Tongue (tissue), 2 donors: ENCODE results near the gene WLS. TPM values are rescaled to one million over a fixed set of nuclear protein-coding genes. Genes with fewer than 3 reads are reported as not detected.

Experiments used
- DNase-seq: peaks from one replicate; pipeline ENCODE4 v3.0.0-alpha.2; 2015
- total RNA-seq: library from RNA; depleted of rRNA; stranded (reverse); fragments of >200 nt; gene quantifications from one replicate; pipeline ENCODE4 v1.2.3, GENCODE V29; 2014

WLS gene
- total RNA-seq, 1 donor from 2014 or later = 140 TPM

DNA sequence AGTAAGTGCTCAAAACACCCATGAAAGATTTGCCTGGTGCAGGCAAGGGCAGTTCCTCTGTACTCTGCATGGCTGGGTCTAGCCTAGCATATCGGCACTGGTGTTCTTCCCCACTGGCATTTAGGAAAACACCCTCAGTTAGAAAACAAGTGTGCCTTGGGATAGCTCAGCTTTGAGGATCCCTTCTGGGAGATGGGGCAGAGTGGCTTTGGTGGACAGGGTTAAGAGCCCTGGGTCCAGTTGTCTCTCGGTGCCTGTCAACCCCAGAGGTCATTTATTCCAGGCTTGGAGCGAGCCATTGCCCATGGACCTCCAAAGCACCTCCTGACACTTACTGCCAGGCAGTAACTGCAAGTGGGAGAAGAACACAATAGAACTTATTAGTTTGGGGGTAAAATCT is 101.1 kb downstream of the WLS start:
- DNase-seq = no peak

DNA sequence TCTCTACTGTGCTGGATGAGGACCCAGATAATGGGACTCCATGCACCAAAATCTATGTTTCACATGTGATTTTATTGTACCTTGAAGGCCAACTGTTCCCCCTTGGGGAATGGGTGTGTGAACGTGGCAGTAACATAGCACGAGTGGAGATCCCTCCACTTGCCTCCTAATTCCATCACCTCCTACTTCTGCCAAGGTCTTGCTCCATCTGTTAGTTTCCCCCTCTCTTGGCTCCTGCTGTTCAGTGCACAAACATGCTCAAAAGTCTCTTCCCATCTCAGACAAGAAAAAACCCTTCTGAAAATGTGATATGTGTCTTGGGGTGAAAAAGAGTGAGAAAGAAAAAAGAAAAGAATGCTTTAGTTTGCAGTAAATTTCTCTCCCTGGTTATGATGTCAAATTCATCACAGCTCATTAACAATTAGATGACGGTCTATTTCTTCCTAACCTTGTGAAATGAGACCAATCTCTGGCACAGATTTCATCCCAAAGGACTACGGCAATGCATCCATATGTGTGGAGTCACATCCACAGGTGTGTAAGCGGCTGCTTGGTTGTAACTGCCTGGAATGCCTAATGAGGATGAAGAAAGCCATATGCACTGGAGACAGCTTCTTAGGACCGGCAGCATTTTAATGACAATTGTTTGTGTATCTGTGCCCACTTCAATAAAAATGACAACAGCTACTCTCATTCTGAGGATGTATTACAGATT is 102.6 kb downstream of the WLS start:
- DNase-seq = no peak

DNA sequence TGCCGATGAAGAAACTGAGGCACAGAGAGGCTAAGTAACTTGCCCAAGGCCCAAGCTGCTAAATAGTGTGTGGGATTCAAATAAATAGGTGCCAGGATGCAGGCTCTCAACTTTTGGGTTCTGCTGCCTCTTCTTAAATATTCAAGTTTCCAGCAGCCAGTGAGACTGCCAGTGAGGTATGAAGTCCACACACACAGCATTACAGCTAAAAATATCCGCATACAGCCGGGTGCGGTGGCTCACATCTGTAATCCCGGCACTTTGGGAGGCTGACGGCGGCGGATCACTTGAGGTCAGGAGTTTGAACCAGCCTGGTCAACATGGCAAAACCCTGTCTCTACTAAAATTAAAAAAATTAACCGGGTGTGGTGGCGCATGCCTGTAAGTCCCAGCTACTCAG is 103.5 kb downstream of the WLS start:
- no peak for DNase-seq

DNA sequence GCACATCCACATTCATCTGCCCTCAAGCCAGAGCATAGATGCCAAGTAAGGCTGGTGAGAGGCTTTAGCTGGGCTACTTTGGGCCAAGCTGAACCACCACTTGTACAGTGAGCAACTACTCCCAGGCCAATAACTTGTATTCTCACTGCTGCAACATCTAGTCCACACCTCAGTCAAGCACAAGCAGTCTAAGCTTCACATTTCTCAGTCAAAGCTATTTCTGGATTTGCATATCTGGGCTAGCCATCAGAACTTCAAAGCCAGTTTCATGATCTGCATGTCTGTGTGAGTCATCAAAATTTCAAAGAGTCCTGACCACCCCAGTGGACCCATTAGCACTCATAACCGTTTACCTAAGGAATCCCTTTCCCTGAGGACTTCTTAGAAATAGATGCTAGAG is 104.2 kb downstream of the WLS start:
- DNase-seq = no peak

DNA sequence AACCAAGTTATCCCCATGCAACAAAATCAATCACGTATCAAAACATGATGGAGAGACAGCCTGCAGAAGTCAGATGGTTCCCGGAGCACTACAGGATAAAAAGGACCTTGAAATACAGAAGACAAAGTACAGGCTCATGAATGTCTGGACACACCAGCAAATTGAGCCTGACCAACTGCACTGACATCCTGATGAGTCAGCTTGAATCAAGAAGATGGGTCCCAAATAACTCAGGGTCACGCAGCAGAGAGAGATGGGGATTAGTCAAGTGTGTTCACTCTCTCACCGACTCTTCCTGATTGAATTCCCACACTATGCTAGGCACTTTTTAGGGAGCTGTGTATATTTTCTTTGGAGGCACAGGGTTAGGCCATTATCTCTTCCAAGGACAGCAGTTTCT is 110.8 kb downstream of the WLS start:
- no peak for DNase-seq

DNA sequence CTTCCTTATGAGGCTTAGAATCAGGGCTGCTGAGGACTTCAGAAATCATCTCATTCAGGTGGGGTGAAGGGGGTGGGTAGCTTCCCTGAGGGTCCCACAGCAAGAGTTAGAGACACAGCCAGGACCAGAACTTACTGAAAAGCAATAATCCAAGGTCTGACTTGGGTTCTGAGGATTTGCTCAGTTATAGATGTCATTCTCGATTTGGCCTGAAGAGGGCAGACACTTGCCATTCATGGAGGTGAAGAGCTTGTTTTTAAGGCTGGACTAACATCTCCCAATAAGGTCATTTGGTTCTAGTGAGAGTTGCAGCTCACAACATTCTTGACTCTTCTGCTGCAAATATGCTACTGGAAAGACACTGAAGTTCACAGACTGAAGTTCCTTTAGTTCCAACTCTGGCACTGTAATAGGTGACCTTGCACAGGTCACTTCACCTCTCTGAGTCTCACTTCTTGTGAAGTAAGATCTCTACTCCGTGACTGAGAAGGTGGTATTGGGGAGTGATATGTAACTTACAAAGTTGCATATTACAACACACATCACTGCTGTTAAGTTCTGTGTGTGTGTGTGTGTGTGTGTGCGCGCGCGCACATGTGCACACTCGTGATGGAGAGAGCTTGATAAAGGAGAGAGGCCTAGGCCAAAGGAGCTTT is 112.1 kb downstream of the WLS start:
- peak; percentile 90 for DNase-seq

DNA sequence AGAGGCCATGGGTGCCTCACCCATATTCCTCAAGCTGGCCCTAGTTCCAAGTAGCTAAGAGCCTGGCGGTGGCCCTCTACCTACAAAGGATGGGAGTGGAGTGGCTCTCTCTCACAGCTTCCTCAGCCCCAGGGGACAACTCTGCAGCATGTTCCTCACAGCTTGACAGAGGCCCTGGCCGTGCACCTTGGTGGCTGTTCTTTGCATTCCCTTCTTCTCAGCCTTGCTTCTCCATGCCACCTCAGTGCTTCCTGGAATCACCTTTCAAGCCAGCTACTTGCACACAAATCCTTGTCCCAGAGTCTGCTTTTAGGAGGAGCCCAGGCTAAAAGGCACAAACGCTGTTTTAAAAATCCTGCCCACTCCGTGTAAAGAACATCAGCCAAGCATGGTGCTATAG is 112.9 kb downstream of the WLS start:
- DNase-seq = no peak

DNA sequence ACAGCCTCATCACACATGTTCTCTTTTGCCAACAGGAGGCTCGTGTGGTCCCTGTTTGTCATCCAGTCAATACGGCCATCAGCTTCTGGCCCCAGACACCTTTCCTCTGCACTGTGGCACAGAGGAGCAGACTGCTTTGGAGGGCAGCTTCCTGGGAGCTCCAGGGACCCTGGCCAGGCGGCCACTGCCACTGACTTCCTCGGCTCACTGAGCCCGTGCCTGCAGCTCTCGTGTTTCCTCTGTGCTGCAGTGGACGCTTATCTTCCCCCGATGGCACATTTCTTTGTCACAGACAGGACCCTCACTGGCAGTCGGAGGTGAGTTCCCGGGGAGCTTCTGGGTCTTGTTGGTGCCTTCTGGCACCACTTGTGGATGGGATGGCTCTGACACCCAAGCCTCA is 114.9 kb downstream of the WLS start:
- DNase-seq = no peak

DNA sequence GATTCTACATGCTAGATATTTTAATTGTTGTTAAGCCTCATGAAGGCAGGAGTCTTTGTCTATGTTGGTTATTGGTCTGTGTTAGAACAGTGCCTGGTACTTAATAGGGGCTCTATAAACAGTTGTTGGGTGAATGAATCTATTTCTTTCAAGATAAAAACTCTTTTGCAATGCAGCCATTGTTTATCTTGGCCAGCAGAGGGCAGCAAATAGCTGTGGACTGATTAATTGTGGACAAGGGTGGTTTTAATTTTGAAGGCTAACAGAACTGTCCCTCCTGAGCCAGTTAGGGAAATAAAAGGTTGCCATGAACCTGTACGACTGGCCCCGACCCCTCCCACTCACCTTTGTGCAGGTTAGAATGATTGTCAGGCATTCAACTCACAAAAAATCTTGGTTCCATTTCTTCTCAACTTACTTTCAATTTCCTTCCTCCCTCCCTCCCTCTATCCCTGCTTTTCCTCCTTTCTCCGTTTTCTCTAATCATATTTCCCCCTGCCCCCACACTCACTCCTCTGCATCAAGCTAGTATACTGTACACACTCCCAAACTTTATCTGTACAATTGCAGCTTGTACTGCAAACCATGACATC is 115.6 kb downstream of the WLS start:
- DNase-seq = peak; percentile 85

DNA sequence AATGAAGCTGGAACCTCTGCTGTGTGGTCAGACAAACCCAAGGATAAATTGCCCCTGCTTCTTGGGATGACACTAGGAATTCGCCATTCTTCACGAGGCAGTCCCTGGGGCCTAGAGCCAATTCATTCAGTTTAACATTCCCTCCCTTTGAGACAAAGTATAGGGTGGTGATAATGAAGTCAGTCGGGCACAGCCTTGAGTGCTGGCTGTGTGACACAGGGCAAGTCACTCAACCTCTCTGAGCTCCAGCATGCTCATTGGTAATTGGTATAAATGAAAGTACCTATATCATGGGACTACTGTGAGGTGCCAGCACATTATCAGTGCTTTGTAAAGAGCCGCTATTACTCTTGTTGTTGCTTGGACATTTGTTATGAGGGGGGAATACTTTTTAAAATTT is 117.0 kb downstream of the WLS start:
- no peak for DNase-seq

DNA sequence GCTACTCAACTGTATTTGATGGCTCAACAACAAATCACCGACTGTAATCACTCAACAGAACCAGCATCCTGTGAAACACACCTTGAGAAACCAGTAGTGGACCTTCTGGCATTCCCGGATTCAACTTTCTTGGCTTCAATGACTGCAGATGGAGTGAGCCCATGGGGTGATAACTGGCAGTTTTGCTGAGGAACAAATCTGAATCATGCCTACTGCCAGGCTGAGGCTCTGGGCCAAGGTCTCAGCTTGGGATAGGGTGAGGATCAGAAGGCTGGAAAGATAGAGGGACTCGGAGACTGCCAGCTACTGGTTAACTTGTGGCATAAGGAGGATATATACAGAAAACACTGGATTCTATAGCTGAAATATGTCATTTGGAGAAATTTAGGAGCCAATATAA is 118.4 kb downstream of the WLS start:
- no peak for DNase-seq

DNA sequence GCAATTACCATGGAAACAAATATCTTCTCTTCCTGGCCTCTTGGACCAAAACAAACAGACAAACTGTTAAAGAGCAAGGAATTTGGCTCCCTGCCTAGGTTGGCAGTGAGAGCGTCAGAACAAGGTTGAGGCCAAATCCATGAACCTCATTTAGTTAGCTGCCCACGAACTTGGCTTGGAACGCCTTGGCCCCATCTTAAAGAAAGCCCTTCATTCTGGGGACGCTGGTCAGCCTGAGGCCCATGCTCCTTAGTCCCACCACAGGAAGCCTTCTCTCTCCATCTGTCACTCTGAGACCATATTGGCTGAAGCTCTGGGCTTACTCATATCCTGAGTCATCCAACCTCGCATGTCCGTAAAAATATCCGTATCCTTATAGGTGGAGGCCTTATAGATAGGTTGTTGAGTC is 119.5 kb downstream of the WLS start:
- peak; percentile 71 for DNase-seq

DNA sequence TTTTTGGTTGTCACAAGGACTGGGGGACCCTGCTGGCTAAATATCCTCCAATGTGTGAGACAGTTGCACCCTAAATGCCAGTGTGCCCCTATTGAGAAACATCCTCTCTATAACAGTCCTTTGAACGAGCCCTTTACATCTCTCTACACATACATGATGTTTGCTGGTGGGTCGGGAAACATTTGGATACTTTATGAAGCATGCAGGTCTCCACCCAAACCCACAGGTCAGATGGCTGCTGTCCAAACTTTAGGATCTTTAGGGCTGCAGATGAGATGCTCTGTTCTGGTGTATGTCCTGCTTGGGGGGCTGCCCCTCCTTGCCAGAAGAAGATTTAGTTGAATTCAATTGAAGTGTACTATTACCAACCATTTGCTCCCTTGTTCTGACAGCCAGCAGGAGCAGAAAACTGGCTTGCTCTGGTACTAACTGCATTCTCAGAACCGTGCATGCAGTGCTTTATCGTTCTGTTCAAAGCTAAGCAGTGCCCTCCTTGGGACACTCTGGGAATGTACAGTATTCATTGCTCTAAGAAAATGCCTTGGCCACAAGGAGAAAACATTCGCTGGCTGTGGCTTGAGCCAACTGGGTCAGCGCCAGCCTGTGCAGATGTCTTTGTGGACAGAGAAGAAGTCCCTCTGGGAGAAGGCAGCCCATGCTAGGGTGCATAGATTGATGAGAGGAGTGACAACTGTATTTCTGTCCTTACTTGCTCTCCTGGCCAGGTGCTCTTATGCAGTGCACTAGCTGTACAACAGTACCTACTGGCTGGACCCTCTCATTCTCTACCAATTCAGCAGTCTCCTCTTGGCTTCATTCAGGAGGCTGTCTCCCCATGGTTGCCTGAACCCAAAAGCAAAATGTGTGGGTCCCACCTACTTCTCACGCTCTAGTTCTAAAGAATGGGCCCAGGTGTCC is 120.5 kb downstream of the WLS start:
- peak; percentile 88 for DNase-seq

DNA sequence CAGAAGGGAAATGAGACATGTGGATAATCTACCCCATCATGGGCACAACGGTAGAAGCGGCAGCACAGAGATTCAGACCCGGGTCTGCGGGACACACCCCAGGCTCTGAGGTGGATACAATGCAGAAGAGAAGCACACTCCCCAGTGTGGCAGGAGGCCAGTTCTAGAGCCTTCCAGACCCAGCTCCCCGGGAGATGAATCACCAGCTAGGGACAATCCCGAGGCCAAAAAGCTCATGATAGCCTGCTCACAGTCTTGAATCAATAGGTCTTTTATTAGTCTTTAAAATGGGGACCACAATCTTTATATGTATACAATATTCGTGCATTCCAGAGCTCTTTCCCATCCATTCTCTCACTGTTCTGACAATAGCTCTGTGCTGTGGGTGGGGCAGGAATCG is 124.6 kb downstream of the WLS start:
- DNase-seq = no peak

DNA sequence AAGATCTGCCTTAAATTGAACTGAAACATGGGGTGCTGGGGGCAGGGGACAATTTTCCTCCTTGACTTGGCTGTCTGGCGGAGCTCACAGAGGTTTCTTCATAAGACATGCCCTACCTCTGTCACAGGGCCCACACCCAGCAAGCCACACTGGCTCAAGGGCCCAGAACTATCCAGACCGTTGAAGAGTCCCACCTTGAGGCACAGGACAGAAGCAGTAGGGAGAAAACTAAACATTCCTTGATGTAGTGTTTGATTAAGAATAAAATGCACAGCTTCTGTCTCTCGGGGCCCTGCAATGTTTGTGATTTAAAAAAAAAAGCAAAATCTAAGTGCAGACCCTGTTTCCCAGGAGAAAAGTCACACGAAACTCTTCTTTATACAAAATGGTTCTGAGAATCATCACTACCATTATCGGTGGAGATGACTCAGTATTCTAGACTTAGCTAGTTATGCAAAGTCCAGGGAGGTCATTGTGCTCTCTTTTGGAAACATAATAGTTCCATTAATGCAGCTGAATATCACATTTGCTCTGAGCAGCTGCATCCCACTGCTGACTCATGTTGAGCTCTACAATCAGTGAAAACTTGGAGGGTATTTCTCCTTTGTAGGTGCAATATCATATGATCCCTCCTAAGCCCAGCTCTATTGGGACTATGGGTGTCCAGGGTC is 128.3 kb downstream of the WLS start:
- DNase-seq = peak; percentile 60

DNA sequence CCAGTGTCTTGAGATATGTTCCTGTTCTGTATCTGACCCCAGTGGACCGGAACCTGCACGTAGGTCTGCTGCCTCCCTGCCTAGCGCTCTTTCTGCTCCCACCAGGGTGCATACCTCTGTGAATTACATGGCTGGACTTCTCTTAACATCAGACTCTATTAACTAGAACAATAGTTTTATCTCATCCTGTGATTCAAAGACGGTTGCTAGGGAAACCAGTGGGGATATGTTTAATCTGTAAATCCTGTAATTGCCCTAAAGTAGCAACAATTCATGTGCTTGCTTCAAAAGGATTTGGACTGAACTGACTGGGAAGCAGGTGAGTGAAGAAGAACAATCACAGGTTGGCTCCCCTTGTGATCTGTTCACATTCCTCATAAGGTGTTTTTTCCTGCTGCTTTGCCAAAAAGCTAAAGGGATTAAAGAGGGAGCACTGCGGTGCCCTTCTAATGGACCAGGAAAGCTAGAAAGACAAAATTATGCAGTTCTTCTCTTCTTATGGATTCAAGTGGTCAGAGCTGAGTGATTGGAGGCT is 129.2 kb downstream of the WLS start:
- no peak for DNase-seq

DNA sequence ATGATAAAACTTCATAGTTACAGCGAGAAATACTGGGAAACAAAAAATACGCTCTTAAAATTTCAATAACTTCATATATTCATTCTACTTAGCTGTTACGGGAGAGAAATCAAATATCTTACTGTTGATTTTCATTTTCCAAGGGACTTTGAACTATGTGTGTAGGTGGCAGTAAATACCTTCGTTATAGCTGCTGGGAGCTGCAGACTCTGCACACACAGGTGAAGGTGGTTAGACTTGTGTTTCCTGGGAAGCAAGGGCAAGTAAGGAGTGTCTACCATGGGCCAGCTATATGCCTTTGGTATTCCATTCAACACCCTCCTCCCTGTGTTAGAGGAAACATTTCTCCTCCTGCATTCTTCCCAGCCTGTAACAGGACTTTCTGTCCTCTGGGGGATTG is 130.5 kb downstream of the WLS start:
- DNase-seq = no peak

DNA sequence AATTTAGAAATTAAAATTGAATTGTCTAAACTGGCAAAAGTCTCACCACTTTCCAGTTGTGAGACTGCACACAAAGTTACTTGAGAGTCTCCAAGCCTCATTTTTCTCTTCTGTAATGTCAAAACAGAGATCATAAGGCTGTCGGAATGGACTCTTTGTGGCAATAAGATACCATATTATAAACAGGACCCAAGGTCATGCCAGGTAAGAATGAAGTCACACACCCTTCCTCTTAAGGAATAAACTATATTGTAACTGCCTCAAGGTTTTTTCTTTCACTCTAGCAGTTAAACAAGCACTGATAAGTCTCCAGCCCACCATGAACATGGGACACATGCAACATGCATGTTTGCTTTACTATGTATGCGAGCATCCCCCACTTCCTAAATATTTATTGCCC is 131.8 kb downstream of the WLS start:
- DNase-seq = no peak

DNA sequence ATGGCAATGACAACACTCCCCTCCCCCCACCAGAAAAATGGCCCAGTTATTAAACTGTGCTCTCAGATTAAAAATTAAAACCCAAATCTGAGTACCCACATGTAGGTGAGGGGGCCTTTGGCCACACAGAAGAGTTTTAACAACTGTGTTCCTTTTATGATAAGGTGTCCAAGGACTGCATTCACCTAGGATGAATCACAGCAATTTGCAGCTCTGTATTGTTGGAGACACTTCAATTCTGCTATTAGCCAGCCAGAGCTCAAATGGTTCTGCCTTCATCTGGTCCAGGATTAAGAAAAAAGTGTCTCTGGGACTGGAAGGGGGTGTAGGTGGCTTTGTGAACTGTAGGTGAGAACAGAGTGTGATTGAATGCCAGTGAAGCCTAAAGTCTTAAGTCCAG is 138.6 kb downstream of the WLS start:
- no peak for DNase-seq

DNA sequence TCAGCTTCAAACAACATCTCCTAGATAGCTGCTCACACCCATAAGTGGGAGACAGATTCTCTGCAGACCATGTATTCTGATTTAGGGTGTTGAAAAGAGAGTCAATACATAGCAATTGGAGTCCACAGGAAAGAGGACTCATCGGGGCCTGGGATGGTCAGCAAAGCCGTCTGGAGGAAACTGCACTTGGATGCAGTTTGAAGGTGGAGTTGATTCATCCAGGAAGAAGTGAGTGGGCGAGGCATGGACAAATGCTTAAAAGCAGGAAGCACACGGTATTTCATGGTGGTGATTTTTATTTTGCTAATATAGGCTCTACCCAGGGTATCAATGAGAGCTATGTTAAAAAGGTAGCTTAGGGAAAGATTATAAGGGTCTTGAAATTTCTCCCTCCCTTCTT is 145.1 kb downstream of the WLS start:
- DNase-seq = no peak

DNA sequence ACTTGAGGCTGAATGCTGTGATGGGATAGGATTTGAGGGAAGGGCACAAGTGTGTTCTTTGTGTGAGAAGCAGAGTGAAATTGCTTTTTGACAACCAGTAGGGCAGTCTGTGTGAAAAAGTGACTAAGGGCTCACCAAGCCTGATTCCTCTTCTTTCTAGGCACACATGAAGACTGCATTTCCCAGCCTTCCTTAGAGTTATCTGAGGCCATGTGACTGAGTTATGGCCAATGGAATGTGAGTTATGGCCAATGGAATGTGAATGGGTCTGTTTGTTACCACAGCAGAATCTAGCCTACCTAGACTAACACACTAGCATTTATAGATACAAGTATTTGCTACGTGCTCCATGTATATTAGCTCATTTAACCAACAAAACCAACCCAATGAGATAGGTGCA is 146.6 kb downstream of the WLS start:
- no peak for DNase-seq

DNA sequence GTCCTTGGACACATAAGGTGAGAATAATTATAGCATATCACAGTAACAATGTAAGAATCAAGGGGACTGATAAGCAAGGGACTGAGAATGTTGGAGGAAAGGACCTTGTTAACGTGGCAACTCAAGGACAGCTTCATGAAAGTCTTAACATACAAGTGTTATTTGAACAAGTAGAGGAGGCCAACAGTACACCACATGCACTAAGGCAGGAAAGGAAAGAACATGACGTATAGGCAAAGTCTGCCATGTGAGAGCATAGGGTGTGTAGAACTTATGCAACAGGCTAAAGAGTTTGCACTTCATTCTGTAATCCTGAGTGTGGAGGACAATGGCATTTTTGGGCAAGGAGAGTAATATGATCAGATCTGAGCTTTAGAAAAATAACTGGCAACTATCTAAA is 148.6 kb downstream of the WLS start:
- no peak for DNase-seq
